Right lobe of liver (tissue), 6 donors: Measurements from ENCODE around the gene HMGB4. TPM values are rescaled to one million over a fixed set of nuclear protein-coding genes. Genes with fewer than 3 reads are reported as not detected.

ENCODE experiments used
- ATAC-seq, 4 donors: fragments of 200-7000 bp; cut with Tn5 transposase; one replicate each; pipeline ENCODE4 v1.9.1; 2020; ENCODE audit warnings: mild to moderate bottlenecking in 4 of 4, moderate library complexity in 4 of 4
- DNase-seq, 3 donors: peaks; one replicate each; pipeline ENCODE4 v3.0.0-alpha.2; 2020
- H3K27ac ChIP-seq, 3 donors: fragments of 200-600 bp; one replicate each; pipeline ENCODE4 v1.8.0; 2022
- H3K27me3 ChIP-seq, 2 donors: fragments of 200-600 bp; one replicate each; pipeline ENCODE4 v1.8.0; 2022
- H3K36me3 ChIP-seq, 4 donors: fragments of 200-600 bp; sonication (generic) in 1 of 4; one replicate each; pipeline versions ENCODE4 v1.5.1 to v1.8.0; 2017 to 2022; ENCODE audit warnings: control low read depth in 1 of 4
- H3K4me1 ChIP-seq, 4 donors: fragments of 200-600 bp; sonication (generic) in 1 of 4; one replicate each; pipeline versions ENCODE4 v1.5.1 to v1.8.0; 2017 to 2022; ENCODE audit warnings: control low read depth in 1 of 4
- H3K4me3 ChIP-seq, 3 donors: fragments of 200-600 bp; one replicate each; pipeline ENCODE4 v1.8.0; 2022
- H3K9me3 ChIP-seq, 4 donors: fragments of 200-600 bp; sonication (generic) in 1 of 4; one replicate each; pipeline versions ENCODE4 v1.5.1 to v1.8.0; 2017 to 2022; ENCODE audit warnings: control low read depth in 1 of 4
- CTCF ChIP-seq, 4 donors: fragments of 200-600 bp in 3 of 4; fragments of 450-650 bp in 1 of 4; IDR thresholded peaks; one replicate each; pipeline versions ENCODE4 v1.5.1 to v1.8.0; 2016 to 2022; ENCODE audit warnings: antibody characterized with exemption in 4 of 4, mild to moderate bottlenecking in 2 of 4
- POLR2A ChIP-seq: fragments of 450-650 bp; IDR thresholded peaks from one replicate; pipeline ENCODE4 v1.6.1; 2017; ENCODE audit warnings: antibody characterized with exemption, mild to moderate bottlenecking
- WGBS: methylation state at CpG from one replicate; pipeline ENCODE4 v1.1.6; 2018; ENCODE audit warnings: low coverage, low lambda C conversion rate; ENCODE audit not compliant: insufficient coverage; ENCODE audit errors: missing lambda C conversion rate; 5-methylcytosine and 5-hydroxymethylcytosine counted together
- intact Hi-C, 2 donors: fragments of 100-400 bp; cut with DNase I; formaldehyde crosslinking; loops; one replicate each; pipeline versions ENCODE4 v1.11.2 to v1.14.1; 2022
- total RNA-seq, 6 experiments: library from RNA; depleted of rRNA in 2 of 6; stranded (reverse); fragments of >200 nt in 2 of 6; fragmentation: NEBNext Ultra II Directional in 3 of 6; extraction: Animal tissue kit (Norgen Biotek cat#: 25700) in 3 of 6; gene quantifications; one replicate each; pipeline versions ENCODE4 v1.1.0 to v1.2.4, GENCODE V29; 2016 to 2023
- donor health status: DM: no; HTN: yes; CAD: no.
- donor health status: DM: no; HTN: no; CAD: no.
- donor health status: DM: no; HTN: no; CAD: no.
- donor health status: DM: no; HTN: yes; CAD: no.
- donor health status: DM: no; HTN: yes; CAD: no.

Gene HMGB4
- total RNA-seq, 6 experiments from 2014 or later, result not detected

DNA sequence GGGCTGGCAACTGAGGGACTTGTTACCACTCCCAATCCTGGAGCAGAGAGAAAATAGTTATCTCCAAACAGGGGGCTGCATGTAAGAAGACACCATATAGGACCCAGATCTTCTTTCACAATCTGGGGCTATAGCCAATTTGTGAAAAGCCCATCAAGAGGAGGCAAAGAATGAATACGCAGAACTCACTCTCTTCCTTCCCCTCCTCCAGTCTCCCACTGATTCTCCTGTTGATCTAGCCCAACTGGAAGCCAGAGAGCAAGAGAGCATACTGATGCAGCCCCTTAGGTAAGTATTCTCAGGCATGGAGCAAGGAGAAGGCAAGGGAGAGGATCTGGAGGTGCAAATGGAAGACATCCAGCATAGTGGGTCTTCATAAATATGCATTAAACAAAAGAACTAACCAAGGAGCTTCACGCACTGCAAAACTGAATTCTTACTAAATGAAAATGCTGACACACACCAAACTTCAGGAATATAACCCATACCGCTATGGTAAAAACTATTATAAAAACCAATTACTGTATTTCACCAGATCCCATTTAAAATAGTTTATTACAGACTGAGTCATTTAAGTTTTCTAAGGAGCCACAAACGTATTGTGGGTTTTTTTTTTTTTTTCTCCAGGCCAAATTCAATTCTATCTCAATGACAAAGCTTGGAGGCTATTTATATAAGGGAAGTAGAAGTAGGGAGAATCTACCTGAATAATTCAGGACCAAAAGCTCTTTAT, 15.5 kb upstream of the HMGB4 start:
- Histone ChIP-seq H3K27me3 (no peaks in the 10 kb centered on the region), H3K4me1 (no peaks in the 10 kb centered on the region), H3K9me3 (no peaks in the 10 kb centered on the region), H3K4me3 (no peak overlapping the region), H3K27ac (no peak overlapping the region), H3K36me3 (no peaks in the 10 kb centered on the region)
- DNase-seq (no peak), ATAC-seq (no peak)
- WGBS, result 50% methylated on average over 4 of the region's 4 CpGs
- TF ChIP-seq CTCF (IDR thresholded peaks at IDR 0.05) (no peak), POLR2A (no peak)
- intact Hi-C loops, result no loop called here

GRCh38 chr1:33849211-33849610, 14.7 kb upstream of the HMGB4 start:
- TF ChIP-seq CTCF (IDR thresholded peaks at IDR 0.05) (no peak), POLR2A (no peak)
- no peaks in the 10 kb centered on the region for H3K27me3 ChIP-seq
- no peak overlapping the region for H3K27ac ChIP-seq
- intact Hi-C loops, result no loop called here
- DNase-seq, result no peak
- H3K9me3 ChIP-seq, result no peaks in the 10 kb centered on the region
- ATAC-seq, result no peak
- H3K4me3 ChIP-seq, result no peak overlapping the region
- no peaks in the 10 kb centered on the region for H3K4me1 ChIP-seq
- no peaks in the 10 kb centered on the region for H3K36me3 ChIP-seq
- 79% methylated on average over 1 of the region's 1 CpG for WGBS

DNA sequence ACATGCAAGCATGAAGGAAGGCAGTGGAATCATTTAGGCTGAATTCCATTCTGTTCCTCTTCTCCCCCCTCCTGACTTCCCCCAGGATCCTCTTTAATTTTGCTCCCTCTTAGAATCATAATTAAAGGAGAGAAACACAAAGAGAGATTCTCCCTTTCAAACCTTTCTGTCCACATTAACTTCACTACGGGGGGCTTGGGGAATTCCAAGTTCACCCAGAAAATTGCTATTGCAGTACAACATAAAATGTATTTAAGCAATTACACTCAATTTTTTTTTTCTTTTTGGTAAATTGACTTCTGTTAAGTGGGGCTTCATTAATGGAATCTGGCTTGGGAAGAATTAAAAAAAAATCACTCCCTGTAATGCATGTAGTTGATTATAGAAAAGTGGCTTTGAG, 13.4 kb upstream of the HMGB4 start:
- intact Hi-C loops, result no loop called here
- no peak for DNase-seq
- no peak for TF ChIP-seq CTCF (IDR thresholded peaks at IDR 0.05)
- TF ChIP-seq POLR2A, result no peak
- 50% methylated on average over 1 of the region's 1 CpG for WGBS
- ATAC-seq, result no peak
- Histone ChIP-seq H3K27me3 (no peaks in the 10 kb centered on the region), H3K36me3 (no peaks in the 10 kb centered on the region), H3K4me3 (no peak overlapping the region), H3K9me3 (no peaks in the 10 kb centered on the region), H3K4me1 (no peaks in the 10 kb centered on the region), H3K27ac (no peak overlapping the region)

DNA sequence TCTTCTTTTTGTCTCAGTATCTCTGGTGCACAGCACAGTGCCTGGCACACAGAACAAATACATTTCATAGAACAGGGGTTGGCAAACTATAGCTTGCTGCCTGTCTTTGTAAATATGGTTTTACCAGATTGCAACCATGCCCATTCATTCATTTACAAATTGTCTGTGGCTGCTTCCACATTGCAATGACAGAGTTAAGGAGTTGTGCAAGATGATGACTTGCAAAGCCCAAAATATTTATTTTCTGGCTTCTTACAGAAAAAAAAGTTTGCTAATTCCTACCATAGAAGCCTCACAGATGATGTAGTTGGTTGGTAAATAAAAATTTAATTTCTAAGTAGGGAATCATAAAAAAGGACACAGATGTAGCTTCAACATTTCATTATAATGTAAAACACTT, 11.2 kb upstream of the HMGB4 start:
- H3K27ac ChIP-seq, result no peak overlapping the region
- ATAC-seq (no peak), DNase-seq (no peak)
- no peaks in the 10 kb centered on the region for H3K9me3 ChIP-seq
- H3K4me1 ChIP-seq, result no peaks in the 10 kb centered on the region
- no peak overlapping the region for H3K4me3 ChIP-seq
- no peak for TF ChIP-seq CTCF (IDR thresholded peaks at IDR 0.05)
- TF ChIP-seq POLR2A, result no peak
- H3K36me3 ChIP-seq, result no peaks in the 10 kb centered on the region
- no peaks in the 10 kb centered on the region for H3K27me3 ChIP-seq
- intact Hi-C loops, result no loop called here

DNA sequence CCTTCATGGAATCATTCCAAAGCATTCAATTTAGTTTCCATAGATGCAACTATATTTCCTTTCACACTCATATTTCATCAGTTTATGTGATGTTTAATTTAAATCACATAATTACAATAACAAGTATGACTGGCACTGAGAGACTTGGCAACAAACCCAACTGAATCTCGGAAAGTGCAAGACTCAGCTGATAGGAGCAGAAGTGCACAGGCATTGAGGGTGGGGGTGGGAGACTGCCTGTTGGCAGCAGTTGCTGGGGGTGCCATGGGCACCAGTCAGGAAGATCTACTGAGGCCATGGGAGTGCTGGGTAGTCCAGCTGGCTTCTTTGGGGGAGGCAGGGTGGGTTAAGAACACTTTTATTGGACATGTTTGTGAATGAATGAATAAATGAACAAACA, 10.4 kb upstream of the HMGB4 start:
- intact Hi-C loops, result no loop called here

More for the DNA sequence above, 10.4 kb upstream of the HMGB4 start:
- no peaks in the 10 kb centered on the region for H3K36me3 ChIP-seq
- no peak for DNase-seq
- TF ChIP-seq CTCF (IDR thresholded peaks at IDR 0.05), result no peak
- TF ChIP-seq POLR2A, result no peak
- H3K9me3 ChIP-seq, result no peaks in the 10 kb centered on the region
- no peak for ATAC-seq
- no peak overlapping the region for H3K27ac ChIP-seq
- no peak overlapping the region for H3K4me3 ChIP-seq
- H3K4me1 ChIP-seq, result no peaks in the 10 kb centered on the region
- WGBS, result 20% methylated on average over 1 of the region's 1 CpG
- H3K27me3 ChIP-seq, result no peaks in the 10 kb centered on the region
